ENCODE results near the gene SLC7A8.

Gene SLC7A8

DNA sequence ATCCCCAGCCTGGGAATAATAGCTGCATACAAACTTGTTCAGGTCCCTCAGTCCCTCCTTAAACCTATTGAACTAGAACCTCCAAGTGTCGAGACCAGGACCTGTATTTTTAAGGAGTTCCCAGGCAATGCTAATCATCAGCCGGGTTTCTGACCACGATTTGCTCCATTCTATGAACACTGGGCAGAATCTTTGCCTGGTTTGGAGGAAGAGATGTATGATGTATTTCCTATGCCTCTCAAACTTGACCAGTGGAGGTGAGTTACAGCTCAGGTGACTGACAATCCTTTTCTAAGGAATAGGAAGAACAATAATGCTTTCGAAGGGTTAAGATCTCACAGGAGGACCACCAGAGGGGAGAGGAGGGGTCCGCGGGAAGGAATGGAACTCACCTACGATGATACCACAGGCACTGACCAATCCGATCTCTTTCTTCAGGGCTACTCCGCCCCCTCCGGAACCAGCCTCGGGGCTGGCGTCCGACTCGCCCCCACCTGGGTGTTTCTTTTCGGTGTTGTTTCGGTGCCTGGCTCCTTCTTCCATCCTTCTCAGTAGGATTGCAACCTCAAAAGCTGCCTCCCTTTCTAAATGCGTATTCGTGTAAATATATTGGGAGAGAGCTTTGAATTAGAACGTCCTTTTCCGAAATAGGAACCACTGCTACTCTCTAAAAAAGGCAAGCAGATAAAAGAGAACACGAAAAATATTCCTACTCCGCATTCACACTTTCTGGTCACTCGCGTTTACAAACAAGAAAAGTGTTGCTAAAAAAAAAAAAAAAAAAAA is 895 bp downstream of the SLC7A8 start:
- H3K4me3 ChIP-seq (ENCODE audit: low read depth, low read length): peak overlapping the region; percentile 16; the same call in 1 of the 2 replicates
- TF ChIP-seq, protein P1, sequence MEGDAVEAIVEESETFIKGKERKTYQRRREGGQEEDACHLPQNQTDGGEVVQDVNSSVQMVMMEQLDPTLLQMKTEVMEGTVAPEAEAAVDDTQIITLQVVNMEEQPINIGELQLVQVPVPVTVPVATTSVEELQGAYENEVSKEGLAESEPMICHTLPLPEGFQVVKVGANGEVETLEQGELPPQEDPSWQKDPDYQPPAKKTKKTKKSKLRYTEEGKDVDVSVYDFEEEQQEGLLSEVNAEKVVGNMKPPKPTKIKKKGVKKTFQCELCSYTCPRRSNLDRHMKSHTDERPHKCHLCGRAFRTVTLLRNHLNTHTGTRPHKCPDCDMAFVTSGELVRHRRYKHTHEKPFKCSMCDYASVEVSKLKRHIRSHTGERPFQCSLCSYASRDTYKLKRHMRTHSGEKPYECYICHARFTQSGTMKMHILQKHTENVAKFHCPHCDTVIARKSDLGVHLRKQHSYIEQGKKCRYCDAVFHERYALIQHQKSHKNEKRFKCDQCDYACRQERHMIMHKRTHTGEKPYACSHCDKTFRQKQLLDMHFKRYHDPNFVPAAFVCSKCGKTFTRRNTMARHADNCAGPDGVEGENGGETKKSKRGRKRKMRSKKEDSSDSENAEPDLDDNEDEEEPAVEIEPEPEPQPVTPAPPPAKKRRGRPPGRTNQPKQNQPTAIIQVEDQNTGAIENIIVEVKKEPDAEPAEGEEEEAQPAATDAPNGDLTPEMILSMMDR (IDR thresholded peaks at IDR 0.05; ENCODE audit: control insufficient read depth, extremely low read depth, insufficient read depth): no peak
- no peak for DNase-seq (ENCODE audit: low read depth)

DNA sequence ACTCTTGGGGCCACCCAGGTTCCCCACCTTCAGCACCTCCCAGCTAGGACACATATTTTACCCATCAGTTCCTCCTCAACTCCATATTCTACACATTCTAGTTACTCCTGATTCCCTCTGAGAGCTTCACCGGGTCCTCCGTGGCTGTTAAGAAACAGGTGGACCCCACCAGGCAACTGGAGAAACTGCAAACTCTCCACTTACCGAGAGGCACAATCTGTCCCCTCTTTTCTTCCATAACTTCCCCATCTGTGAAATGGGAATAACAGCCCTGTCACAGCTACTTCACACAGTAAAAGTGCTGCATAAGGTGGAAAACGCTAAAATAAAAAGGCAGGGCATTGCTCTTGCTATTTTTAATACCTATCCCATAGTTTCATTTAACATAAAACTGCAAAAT is 1.5 kb downstream of the SLC7A8 start:
- TF ChIP-seq, protein P1 (IDR thresholded peaks at IDR 0.05; ENCODE audit: control insufficient read depth, extremely low read depth, insufficient read depth): no peak
- DNase-seq (ENCODE audit: low read depth): no peak
- no peak overlapping the region for H3K4me3 ChIP-seq (ENCODE audit: low read depth, low read length)

DNA sequence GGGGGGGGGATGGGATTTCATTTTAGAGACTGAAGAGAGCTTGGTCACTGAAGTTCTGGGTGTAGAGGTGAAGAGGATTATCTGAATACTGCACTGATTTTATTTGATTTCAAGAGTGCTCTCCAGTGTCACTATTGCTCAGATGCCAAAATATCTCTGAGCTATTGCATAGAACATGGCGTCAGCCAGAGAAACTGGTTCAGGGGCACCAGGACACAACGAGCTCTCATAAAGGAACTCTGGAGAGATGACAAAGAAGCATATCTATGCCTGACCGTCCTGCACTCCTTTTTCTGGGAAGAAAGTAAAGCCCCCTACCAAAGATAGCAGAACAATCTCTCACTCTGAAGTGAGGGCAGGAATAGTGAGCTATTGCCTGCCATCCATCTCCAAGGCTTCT is 2.0 kb downstream of the SLC7A8 start:
- no peak overlapping the region for H3K4me3 ChIP-seq (ENCODE audit: low read depth, low read length)

DNA sequence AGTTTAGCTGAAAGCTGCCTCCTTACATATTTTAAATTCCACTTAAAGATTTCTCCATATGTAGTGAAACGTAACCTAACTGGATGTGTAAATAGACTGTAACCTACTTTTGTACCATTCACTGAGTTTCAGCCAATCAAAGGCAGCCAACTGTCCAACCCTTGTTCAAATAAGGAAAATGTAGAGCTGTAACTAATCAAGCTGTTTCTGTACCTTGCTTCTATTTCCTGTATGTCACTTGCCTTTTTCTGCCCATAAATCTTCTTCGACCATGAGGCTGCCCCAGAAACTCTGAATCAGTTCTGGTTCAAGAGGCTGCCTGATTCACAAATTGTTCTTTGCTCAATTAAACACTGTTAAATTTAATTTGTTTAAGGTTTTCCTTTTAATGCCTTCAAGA is 6.3 kb downstream of the SLC7A8 start:
- TF ChIP-seq, protein P1 (IDR thresholded peaks at IDR 0.05; ENCODE audit: control insufficient read depth, extremely low read depth, insufficient read depth): no peak
- no peak overlapping the region for H3K4me3 ChIP-seq (ENCODE audit: low read depth, low read length)
- DNase-seq (ENCODE audit: low read depth): no peak

More for the DNA sequence above, 2.0 kb downstream of the SLC7A8 start:
- TF ChIP-seq, protein P1 (IDR thresholded peaks at IDR 0.05; ENCODE audit: control insufficient read depth, extremely low read depth, insufficient read depth): no peak
- DNase-seq (ENCODE audit: low read depth): no peak

DNA sequence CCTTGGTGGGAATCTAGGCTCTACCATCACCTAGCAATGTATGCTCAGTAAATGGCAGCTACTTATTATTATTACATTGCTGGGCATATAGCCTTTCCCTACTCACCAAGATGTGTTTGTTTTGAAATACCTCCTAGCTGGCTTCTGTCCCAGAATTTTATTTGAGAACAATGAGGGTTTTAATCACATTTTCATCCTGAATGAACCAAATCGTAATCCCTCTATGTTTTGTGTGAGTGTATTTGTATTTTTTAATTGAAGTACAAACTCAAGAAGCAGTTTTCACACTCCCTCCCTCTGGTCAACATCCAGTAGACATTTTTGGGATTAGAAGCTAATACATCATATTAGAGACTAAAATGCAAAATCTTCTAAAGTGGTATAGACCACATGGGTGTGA is 7.6 kb downstream of the SLC7A8 start:
- H3K4me3 ChIP-seq (ENCODE audit: low read depth, low read length): no peak overlapping the region
- DNase-seq (ENCODE audit: low read depth): no peak
- TF ChIP-seq, protein P1 (IDR thresholded peaks at IDR 0.05; ENCODE audit: control insufficient read depth, extremely low read depth, insufficient read depth): no peak

DNA sequence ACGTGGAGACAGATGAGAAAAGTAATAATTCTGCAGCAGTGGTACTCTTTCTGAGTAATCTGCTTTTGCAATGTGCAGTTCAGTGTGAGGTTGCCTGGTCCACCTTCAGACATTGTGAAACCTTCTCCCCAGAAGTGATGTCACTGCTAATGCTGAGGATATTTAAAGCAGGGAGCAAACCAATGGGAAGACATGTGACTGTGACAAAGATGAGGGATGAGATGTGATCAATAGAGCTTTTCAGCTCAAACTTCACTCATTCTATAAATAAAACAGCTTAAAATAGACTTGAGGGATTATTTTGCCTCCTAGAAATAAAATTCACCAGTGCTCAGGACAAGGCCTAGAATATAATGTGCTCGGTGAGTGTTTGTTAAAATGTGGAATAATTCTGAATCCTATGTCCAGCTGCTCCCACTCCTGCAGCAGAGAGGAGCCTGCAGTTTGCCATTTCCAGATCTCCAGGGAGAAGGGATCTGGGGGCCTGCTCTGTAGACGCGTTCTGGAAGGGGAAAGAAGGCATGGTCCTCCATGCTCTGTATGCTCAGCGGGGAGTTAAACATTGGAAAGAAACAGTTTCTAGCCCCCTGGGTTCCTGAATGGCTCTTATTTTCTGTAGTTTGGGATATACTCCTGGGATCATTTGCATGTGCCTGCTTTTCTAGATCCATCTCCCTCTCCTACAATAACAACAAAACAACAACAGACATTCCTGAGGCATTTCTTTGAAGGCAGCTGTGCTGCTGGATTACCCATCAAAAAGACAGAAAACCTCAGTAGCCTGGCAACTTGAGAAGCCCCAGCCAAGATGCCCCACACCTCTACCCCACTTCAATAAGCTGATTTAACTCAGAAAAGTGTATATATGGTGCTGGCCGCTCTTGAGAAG is 8.9 kb downstream of the SLC7A8 start:
- H3K4me3 ChIP-seq (ENCODE audit: low read depth, low read length): no peak overlapping the region
- no peak for DNase-seq (ENCODE audit: low read depth)
- TF ChIP-seq, protein P1 (IDR thresholded peaks at IDR 0.05; ENCODE audit: control insufficient read depth, extremely low read depth, insufficient read depth): no peak

Measured in LNCaP clone FGC (cell line).